CD14-positive monocyte (primary cell): ENCODE results near the gene METTL17. TPM values are rescaled to one million over a fixed set of nuclear protein-coding genes. Genes with fewer than 3 reads are reported as not detected.
"Not testable (repeated sequence)": the region's sequence is repeated elsewhere in the genome, so short reads cannot be mapped to it uniquely, and the experiment has no call there.

Source experiments
- DNase-seq, 3 donors: peaks; one replicate each; pipeline ENCODE4 v3.0.0-alpha.2; 2011 to 2022
- H2AFZ ChIP-seq: 2 replicates; pipeline ENCODE4 v1.6.0; 2012; ENCODE audit warnings: mild to moderate bottlenecking, low read depth, low read length, inconsistent platforms; ENCODE audit not compliant: insufficient read depth, poor library complexity, severe bottlenecking
- H3K27ac ChIP-seq, 2 donors: 1 replicate in 1 of 2; 2 replicates in 1 of 2; pipeline ENCODE4 v1.5.1; 2012 to 2013; ENCODE audit warnings: low read length in 2 of 2, control low read depth in 1 of 2, inconsistent platforms in 1 of 2, low read depth in 1 of 2, mild to moderate bottlenecking in 1 of 2
- H3K27me3 ChIP-seq, 2 donors: one replicate each; pipeline versions ENCODE4 v1.6.0 to v1.6.1; 2011 to 2013; ENCODE audit warnings: low read length in 2 of 2; ENCODE audit not compliant: control insufficient read depth in 2 of 2, insufficient read depth in 2 of 2
- H3K36me3 ChIP-seq, 2 donors: replicated peaks in 1 of 2; 1 replicate in 1 of 2; 2 replicates in 1 of 2; pipeline versions ENCODE4 v1.5.1 to v1.6.1; 2012 to 2013; ENCODE audit warnings: low read length in 2 of 2, control low read depth in 1 of 2, inconsistent platforms in 1 of 2, mild to moderate bottlenecking in 1 of 2; ENCODE audit not compliant: insufficient read depth in 2 of 2, control insufficient read depth in 1 of 2
- H3K4me1 ChIP-seq, 2 donors: 1 replicate in 1 of 2; 2 replicates in 1 of 2; pipeline versions ENCODE4 v1.5.1 to v1.6.1; 2012 to 2013; ENCODE audit warnings: low read length in 2 of 2, control low read depth in 1 of 2, inconsistent platforms in 1 of 2, mild to moderate bottlenecking in 1 of 2, moderate library complexity in 1 of 2; ENCODE audit not compliant: insufficient read depth in 2 of 2, control insufficient read depth in 1 of 2
- H3K4me2 ChIP-seq: replicated peaks from 2 replicates; pipeline ENCODE3; 2012; ENCODE audit warnings: low read length, moderate library complexity, mild to moderate bottlenecking; ENCODE audit not compliant: poor library complexity, severe bottlenecking; ENCODE audit errors: extremely low read depth
- H3K4me3 ChIP-seq, 3 experiments: fragments of 200-600 bp in 1 of 3; sonication (generic) in 1 of 3; replicated peaks in 1 of 3; 1 replicate in 2 of 3; 2 replicates in 1 of 3; pipeline ENCODE4 v1.5.1; 2011 to 2013; ENCODE audit warnings: low read length in 3 of 3, mild to moderate bottlenecking in 3 of 3, control low read depth in 2 of 3, low read depth in 2 of 3, inconsistent platforms in 1 of 3, moderate library complexity in 1 of 3
- H3K79me2 ChIP-seq: 2 replicates; pipeline ENCODE4 v1.6.0; 2012; ENCODE audit warnings: mild to moderate bottlenecking, control low read depth, inconsistent platforms, low read length, moderate library complexity; ENCODE audit not compliant: insufficient read depth
- H3K9ac ChIP-seq: 2 replicates; pipeline ENCODE4 v1.6.0; 2017; ENCODE audit warnings: low read length, mild to moderate bottlenecking; ENCODE audit not compliant: insufficient read depth, poor library complexity, severe bottlenecking
- H3K9me3 ChIP-seq, 2 donors: replicated peaks in 1 of 2; 1 replicate in 1 of 2; 2 replicates in 1 of 2; pipeline versions ENCODE4 v1.5.1 to v1.6.1; 2012 to 2013; ENCODE audit warnings: low read length in 2 of 2, control low read depth in 1 of 2; ENCODE audit not compliant: control insufficient read depth in 1 of 2, insufficient read depth in 1 of 2
- H4K20me1 ChIP-seq: 2 replicates; pipeline ENCODE4 v1.6.0; 2012; ENCODE audit warnings: mild to moderate bottlenecking, low read length, control low read depth, moderate library complexity; ENCODE audit not compliant: insufficient read depth
- H3K27ac Mint-ChIP-seq, 7 donors: one replicate each; pipeline ENCODE4 v1.8.0; 2020; ENCODE audit warnings: mild to moderate bottlenecking in 7 of 7, mixed read lengths in 7 of 7, moderate library complexity in 6 of 7, inconsistent platforms in 2 of 7
- H3K27me3 Mint-ChIP-seq, 3 donors: one replicate each; pipeline ENCODE4 v1.8.0; 2021 to 2022; ENCODE audit warnings: low read depth in 3 of 3, mild to moderate bottlenecking in 3 of 3, mixed read lengths in 3 of 3, moderate library complexity in 3 of 3, inconsistent platforms in 1 of 3
- H3K36me3 Mint-ChIP-seq, 2 donors: one replicate each; pipeline ENCODE4 v1.8.0; 2020; ENCODE audit warnings: mixed read lengths in 2 of 2, inconsistent platforms in 1 of 2, mild to moderate bottlenecking in 1 of 2
- H3K4me1 Mint-ChIP-seq: one replicate; pipeline ENCODE4 v1.8.0; 2020; ENCODE audit warnings: mild to moderate bottlenecking, mixed read lengths
- H3K4me3 Mint-ChIP-seq, 2 donors: one replicate each; pipeline ENCODE4 v1.8.0; 2020; ENCODE audit warnings: mild to moderate bottlenecking in 2 of 2, mixed read lengths in 2 of 2, moderate library complexity in 1 of 2
- H3K9me3 Mint-ChIP-seq, 7 donors: one replicate each; pipeline ENCODE4 v1.8.0; 2020 to 2022; ENCODE audit warnings: mixed read lengths in 7 of 7, mild to moderate bottlenecking in 6 of 7, moderate library complexity in 6 of 7, inconsistent platforms in 2 of 7
- CTCF ChIP-seq: fragments of 200-600 bp; IDR thresholded peaks from one replicate; pipeline ENCODE4 v1.8.0; 2022; ENCODE audit warnings: antibody characterized with exemption, mild to moderate bottlenecking
- WGBS: methylation state at CpG from one replicate; pipeline ENCODE4 v1.1.5; 2013; ENCODE audit warnings: missing lambda C conversion rate; ENCODE audit not compliant: insufficient coverage; 5-methylcytosine and 5-hydroxymethylcytosine counted together
- intact Hi-C, 2 donors: fragments of 100-400 bp; cut with micrococcal nuclease; formaldehyde crosslinking; loops; one replicate each; pipeline versions ENCODE4 v1.15.0 to v1.15.1; 2023
- polyA plus RNA-seq, 3 donors: library from polyadenylated mRNA; depleted of rRNA in 1 of 3; unstranded in 2 of 3; stranded (reverse) in 1 of 3; fragments of 300-500 nt in 2 of 3; fragments of >200 nt in 1 of 3; fragmentation: Illumina TruSeq in 2 of 3; gene quantifications; 1 replicate in 2 of 3; 2 replicates in 1 of 3; pipeline ENCODE4 v1.2.3, GENCODE V29; 2012 to 2021

METTL17 gene
- polyA plus RNA-seq, 3 donors, result 20.1 to 137 (median 21.1) TPM

GRCh38 chr14:20982646-20983369 lies 7.0 kb upstream of the METTL17 start:
- Mint-ChIP-seq H3K4me3 (no peak overlapping the region), H3K27ac (no peak overlapping the region), H3K4me1 (peaks cover 28% of the 10 kb centered on the region), H3K27me3 (peaks cover 1 to 6% (median 3%) of the 10 kb centered on the region in 3 donors), H3K9me3 (peaks cover 0 to 1% (median 0%) of the 10 kb centered on the region in 7 donors), H3K36me3 (no peaks in the 10 kb centered on the region)
- WGBS, result no CpG with 5 or more reads among the region's 2 CpGs
- H4K20me1 ChIP-seq, result no peaks in the 10 kb centered on the region
- intact Hi-C loops, result no loop called here
- H3K9me3 ChIP-seq, result no peaks in the 10 kb centered on the region
- no peak overlapping the region for H3K4me3 ChIP-seq
- H3K4me1 ChIP-seq, result peaks cover 35 to 39% of the 10 kb centered on the region in 2 donors
- no peak overlapping the region for H3K27ac ChIP-seq
- no peak for DNase-seq
- no peaks in the 10 kb centered on the region for H3K36me3 ChIP-seq
- no peak overlapping the region for H3K4me2 ChIP-seq
- TF ChIP-seq CTCF, result no peak
- H2AFZ ChIP-seq, result no peak overlapping the region
- H3K9ac ChIP-seq, result no peak overlapping the region
- H3K79me2 ChIP-seq, result no peaks in the 10 kb centered on the region
- H3K27me3 ChIP-seq, result no peaks in the 10 kb centered on the region

- H3K36me3 ChIP-seq, H4K20me1 ChIP-seq, H3K27me3 Mint-ChIP-seq, H3K9me3 Mint-ChIP-seq, H3K36me3 Mint-ChIP-seq, intact Hi-C loops, H3K27me3 ChIP-seq, H3K9ac ChIP-seq, H3K79me2 ChIP-seq, H3K9me3 ChIP-seq, H2AFZ ChIP-seq: not testable (repeated sequence)
- DNase-seq, result peak in 2 of 3 donors; percentile 44 to 57
- peak overlapping the region in 1 of 2 donors; percentile 33 for H3K4me3 Mint-ChIP-seq
- Histone ChIP-seq H3K4me3 (peak overlapping the region in 1 of 3 experiments; percentile 28), H3K4me1 (peaks cover 51 to 64% of the 10 kb centered on the region in 2 donors), H3K27ac (peak overlapping the region; percentile 8 to 81), H3K4me2 (peak overlapping the region; percentile 34)
- H3K27ac Mint-ChIP-seq, result peak overlapping the region; percentile 44 to 93 (median 88)
- peaks cover 49% of the 10 kb centered on the region for H3K4me1 Mint-ChIP-seq
- WGBS, result 30% methylated on average over 2 of the region's 4 CpGs
Observed at GRCh38 chr14:20985650-20986049, 4.1 kb upstream of the METTL17 start.
